ENCODE data around the gene PLEKHG3.

PLEKHG3 gene

GRCh38 chr14:64748995-64749714 is 44.9 kb downstream of the PLEKHG3 start:
- no peak for DNase-seq

GRCh38 chr14:64752909-64753308 is 48.7 kb downstream of the PLEKHG3 start:
- no peak for DNase-seq

- no peak for DNase-seq
Observed at GRCh38 chr14:64753374-64753773, 49.1 kb downstream of the PLEKHG3 start.

GRCh38 chr14:64753999-64754398 is 49.8 kb downstream of the PLEKHG3 start:
- DNase-seq: no peak

GRCh38 chr14:64754685-64755084 is 50.5 kb downstream of the PLEKHG3 start:
- DNase-seq: no peak

GRCh38 chr14:64755781-64756221 is 51.6 kb downstream of the PLEKHG3 start:
- DNase-seq: peak; percentile 58

DNA sequence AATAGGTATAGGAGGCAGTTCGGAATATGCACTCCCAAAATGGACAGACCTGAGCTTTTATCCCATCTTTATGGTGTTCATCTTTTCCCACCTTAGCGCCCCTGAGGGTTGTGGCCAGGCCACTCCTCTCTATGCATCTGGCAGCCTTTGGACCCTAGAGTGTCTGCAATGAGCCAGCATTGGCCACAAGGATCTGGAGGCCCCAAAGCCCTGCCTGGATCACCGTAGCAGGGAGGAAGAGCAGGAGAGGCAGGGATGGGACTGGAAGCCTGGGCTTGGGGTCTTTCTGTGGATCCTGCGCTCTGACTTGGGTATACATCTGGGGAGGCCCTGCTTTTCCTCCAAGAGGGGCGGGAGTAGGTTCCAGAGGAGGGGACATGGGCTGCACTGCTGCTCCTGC is 52.5 kb downstream of the PLEKHG3 start:
- no peak for DNase-seq

- no peak for DNase-seq
Observed at GRCh38 chr14:64757601-64758000, 53.4 kb downstream of the PLEKHG3 start.

GRCh38 chr14:64758025-64758521 is 53.8 kb downstream of the PLEKHG3 start:
- peak; percentile 71 for DNase-seq

- peak; percentile 91 for DNase-seq
Observed at GRCh38 chr14:64758691-64759554, 54.7 kb downstream of the PLEKHG3 start.

GRCh38 chr14:64759555-64759938 is 55.3 kb downstream of the PLEKHG3 start:
- DNase-seq: no peak

GRCh38 chr14:64760146-64760755 is 56.0 kb downstream of the PLEKHG3 start:
- peak; percentile 40 for DNase-seq

DNA sequence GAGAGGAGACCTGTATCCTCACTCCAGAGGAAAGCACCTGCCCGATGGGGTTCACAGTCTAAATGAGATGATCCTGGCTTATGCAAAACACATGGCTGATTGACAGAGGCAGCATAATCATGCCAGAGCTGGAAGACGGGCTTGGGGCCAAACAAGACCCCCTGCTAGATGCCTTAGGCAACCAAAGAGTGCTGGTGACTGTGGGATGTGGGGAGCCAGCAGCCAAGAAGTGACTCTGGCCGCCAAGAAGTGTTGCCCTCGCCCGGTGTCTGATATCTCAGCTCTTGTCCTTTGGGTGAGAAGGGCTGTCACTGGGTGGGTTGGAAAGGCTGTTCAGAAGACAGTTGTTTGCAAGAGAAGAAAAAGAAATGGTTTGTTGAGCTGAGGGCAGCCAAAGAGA is 56.7 kb downstream of the PLEKHG3 start:
- no peak for DNase-seq

DNA sequence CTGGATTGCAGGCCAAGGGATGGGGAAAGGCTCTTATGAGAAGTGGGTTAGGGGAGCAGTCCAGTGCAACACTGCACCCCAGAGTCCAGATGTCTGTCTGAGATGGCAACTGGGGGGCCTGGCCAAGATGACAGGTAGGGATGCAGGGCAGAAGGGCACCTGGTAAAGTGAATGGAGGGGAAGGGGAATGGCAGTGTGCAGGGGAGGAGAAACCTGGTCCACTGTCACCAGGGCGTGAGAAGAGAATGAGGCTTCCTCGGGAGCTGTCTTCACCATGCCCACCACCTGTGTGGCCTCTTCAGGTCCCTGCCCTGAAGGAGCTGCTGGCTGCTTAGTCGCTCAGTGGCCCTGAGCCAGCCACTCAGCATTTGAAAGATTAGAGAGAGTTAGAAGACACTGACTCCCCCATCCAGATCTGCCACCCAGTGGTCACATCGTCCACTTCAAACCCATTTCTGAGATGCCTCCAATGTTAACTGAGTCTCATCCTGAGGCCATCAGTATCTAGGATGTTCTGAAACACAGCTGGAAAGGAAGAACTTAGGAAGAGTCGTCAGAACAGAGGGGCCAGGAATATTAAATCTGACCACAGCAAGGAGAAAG is 57.3 kb downstream of the PLEKHG3 start:
- DNase-seq: peak; percentile 49

DNA sequence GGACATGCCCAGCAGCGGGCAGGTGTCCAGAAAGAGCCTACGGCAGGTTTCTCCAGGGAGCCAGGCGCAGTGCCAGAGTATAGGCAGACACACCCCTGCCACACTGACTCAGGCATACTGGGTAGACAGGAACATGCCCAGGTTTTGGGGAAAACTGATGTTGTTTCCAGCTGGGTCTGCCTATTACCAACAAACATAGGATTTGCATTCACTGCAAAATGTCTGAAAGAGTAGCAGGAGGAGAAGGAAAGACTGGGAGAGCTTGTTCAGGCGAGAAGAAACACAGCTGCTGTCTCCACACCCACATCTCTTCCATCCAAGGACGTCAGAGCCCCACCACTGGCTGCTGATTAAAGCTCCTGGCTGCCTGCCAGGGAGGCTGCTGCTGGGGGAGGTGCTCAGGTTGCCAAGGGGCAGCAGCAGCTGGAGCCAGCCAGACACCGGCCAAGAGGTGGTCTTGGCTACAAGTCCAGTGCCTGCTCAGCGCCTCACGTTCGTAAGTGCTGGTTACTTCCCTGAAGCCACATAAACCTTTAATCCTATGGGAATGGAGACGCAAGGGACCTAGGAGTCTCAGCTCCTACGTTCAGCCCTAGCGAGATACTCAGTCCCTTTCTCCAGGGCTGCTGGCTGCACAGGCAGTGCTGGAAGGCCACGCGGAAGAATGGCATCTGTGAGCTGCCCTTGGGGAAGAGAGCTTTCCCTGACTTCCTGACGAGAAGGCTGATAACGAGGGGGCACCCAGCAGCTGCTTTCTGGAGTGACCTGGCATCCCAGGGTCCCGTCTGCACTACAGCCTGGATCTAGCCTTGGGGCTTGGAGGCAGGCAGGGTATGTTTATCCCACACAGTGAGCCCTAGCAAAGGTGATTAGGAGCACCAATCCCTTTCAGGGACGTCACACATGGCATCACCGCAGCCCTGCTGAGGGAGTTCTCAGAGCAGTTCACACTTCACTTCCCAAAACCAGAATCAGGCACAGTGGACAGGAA is 58.1 kb downstream of the PLEKHG3 start:
- DNase-seq: peak; percentile 78

DNA sequence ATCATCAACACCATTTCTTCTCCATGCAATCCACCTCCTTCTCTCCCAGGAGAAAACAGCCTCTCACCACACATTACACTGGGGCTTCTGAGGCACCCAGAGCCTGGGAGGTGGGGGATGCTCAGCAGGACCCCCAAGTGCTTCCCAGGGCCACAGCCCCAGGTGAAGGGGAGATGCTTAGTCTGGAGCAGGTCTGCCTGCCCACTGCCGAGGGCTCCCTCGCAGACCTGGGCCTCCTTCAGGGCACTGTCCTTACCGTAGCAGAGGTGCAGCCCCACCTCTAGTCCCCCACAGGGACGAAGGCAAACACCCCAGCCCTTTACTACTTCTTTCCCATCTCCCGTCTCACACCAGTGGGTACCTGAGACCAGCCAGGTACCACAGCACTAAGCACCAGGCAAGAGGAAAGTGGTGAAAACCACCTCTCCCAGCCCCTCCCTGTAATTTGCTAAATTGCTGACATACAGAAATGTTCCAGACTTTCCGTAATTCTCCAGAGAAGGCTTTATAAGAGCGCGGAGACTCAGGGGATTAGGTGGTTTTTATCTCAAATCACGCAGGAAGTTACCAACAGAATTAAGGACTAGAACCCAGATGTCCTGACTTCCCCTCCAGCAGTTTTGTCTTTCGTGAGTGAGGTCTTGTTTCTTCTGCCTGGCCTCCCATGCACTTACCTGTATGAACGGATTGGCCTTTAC is 59.0 kb downstream of the PLEKHG3 start:
- no peak for DNase-seq

DNA sequence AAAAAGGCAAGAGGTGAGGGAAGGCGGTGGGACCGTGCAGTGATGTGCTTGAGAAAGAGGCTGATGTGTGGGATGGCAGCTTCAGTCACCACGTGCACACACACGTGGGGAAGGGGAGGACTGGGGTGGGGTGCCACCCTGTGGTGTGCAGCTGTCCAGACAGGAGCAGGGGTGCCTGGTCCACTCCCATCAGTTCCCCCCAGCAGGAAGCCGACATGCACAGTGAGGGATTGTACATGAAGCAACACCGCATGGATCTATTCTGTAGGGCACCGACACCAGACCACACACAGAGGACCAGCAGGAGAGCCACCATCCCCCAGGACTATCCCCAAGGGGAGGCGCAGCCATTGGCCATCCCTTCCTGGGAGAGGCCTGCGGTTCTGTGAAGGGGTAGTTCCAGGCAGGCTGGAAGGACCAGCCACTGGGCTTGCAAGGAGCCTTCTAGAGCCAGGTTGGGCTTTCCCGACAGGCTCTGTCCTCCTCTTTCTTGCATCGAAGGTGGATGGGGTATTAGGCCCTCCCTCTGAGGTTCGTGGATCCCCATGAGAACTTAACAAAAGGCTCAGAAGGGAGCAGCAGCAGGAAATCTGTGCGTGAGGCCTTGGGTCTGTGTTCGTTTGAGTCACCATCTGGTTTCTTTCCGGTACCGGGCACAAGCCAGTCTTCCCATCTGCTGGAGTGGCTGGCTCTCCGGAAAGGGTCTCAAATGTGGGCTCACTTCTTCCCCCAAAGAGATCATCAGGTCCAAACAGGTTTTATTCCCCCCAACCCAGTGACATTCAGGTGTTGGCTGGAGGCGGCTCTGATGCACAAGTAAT is 59.8 kb downstream of the PLEKHG3 start:
- DNase-seq: peak; percentile 81

GRCh38 chr14:64764641-64765520 is 60.7 kb downstream of the PLEKHG3 start:
- DNase-seq: peak; percentile 83
